RKO (cell line): ENCODE data around the gene TCIRG1.

Experiments used
- DNase-seq: peaks from one replicate; pipeline ENCODE4 v3.0.0-alpha.2; 2016; ENCODE audit warnings: low spot score

TCIRG1 gene

GRCh38 chr11:68017980-68018729 is 20.7 kb upstream of the TCIRG1 start:
- no peak for DNase-seq

DNA sequence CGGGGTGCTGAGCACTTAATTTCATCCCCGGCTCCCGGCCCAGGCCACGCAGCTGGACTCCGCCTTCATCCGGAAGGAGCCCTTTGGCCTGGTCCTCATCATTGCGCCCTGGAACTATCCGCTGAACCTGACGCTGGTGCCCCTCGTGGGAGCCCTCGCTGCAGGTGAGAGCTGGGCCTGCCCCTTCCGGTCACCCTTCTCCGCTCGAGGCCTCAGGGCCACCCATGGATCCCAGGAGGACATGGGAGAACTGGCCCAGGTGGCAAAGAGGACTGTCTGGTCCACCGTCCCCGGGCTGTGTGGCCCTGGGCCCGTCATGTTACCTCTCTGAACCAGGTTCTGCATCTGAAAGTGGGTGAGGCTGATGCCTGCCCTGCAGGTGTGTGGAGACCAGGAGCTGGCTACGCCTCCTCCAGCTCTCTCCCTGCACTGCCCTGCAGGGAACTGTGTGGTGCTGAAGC is 20.1 kb upstream of the TCIRG1 start:
- no peak for DNase-seq

DNA sequence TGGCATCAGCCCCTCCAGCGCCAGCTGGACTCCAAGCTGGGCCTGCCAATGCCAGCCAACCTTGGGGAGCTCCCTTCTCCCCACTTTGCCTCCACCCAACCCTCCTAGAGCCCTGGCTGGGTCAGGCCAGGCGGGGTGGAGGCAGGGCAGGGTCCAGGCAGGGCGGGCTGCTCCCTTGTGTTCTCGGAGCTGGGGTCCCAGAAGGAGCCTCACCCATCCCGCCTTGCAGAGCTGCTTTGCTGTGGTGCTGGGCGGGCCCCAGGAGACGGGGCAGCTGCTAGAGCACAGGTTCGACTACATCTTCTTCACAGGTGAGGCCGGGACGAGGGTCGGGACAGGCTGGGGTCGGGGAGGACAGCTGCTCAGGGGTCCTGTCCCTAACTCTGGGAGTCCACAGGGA is 19.3 kb upstream of the TCIRG1 start:
- no peak for DNase-seq

DNA sequence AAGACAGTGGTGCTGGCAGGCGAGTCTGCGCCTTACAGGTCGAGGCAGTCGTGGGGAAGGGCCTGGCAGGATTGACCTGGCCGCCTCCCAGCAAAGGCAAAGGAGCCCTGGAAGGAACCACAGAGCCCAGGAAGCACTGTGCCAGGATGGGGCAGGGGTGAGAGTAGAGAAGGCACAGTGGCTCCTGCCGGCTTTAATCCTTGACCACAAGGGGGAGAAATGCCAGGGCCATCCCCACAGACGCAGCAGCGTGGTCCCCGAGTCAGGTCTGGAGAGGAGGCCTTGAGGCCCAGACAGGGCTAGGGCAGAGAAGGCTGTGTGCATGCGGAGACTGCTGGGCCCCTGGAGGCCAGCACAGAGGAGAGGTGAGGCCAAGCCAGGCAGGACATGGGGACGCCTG is 18.2 kb upstream of the TCIRG1 start:
- DNase-seq, result peak; percentile 64

DNA sequence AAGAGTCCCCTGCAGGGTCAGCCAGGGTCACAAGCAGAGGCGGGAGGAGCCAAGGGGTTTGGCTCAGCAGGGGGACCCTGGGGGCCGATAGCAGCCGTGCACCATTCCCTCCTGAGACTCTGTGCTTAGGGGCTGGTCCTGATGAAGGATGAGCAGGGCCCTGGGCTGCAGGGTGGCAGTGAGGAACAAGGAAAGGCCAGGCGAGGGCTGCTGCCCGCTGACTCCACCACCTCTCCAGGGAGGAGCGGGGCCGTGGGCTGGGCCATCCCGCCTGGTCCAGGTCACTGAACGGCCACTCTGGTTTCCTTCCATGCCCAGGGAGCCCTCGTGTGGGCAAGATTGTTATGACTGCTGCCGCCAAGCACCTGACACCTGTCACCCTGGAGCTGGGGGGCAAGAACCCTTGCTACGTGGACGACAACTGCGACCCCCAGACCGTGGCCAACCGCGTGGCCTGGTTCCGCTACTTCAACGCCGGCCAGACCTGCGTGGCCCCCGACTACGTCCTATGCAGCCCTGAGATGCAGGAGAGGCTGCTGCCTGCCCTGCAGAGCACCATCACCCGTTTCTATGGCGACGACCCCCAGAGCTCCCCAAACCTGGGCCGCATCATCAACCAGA is 17.5 kb upstream of the TCIRG1 start:
- DNase-seq, result no peak

GRCh38 chr11:68022531-68022930 is 16.3 kb upstream of the TCIRG1 start:
- DNase-seq, result no peak

- DNase-seq, result no peak
These were observed 14.3 kb upstream of the TCIRG1 start for GRCh38 chr11:68024508-68024907.

GRCh38 chr11:68025047-68025446 is 13.8 kb upstream of the TCIRG1 start:
- no peak for DNase-seq

GRCh38 chr11:68026391-68027105 is 12.3 kb upstream of the TCIRG1 start:
- no peak for DNase-seq

GRCh38 chr11:68027667-68028066 is 11.2 kb upstream of the TCIRG1 start:
- DNase-seq, result no peak

DNA sequence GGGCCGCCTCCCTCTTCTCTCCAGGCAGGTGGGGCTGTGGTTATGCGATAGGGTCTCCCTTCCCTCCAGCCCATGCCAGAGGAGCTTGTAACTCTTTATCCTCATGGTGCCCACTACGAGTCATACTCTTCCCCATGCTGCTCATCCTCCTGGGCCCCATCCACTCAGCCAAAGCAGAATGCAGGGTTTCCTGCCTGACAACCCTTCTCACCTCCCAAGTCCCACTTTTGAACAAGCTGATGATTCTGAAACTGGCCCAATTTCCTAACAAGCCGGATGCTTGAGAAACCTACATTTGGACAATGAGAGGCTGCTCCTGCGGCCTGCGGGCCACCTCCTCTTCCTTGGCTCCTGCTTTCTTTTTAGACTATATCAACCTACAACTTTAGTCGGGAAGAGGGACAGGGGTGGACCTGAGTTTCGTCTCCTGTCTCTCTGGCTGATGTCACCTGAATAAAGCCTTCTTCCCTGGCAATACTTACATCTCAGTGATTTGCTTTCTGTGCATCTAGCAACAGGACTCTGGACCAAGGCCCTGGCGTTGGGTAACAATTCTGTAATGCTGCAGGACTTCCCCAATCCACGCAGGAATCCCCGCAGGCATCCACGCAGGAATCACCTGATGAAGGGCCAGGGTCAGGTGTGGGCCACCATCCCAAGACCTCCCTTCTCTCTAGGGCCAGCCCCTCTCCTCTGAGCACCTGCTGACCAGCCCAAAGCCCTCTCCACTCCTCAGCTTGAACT is 9.9 kb upstream of the TCIRG1 start:
- DNase-seq, result peak; percentile 40

- DNase-seq, result peak; percentile 99
These were observed 8.3 kb upstream of the TCIRG1 start, which contains the start of gene NDUFS8 for GRCh38 chr11:68030318-68031143. Gene NDUFS8 (plus strand): TSS chr11:68030681. CDS start chr11:68032152, 1,471 bp downstream.

DNA sequence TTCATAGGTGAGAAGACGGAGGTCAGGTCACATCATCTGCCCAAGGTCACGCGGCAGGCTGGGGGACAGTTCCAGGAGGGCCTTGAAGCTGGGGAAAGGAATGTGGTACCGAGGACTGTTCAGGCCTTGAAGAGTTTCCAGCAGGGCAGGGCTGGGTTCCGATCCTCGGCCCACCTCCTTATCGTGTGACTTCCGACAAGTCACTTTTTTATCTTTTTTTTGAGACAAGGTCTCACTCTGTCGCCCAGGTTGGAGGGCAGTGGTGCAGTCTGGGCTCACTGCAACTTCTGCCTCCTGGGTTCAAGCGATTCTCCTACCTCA is 7.7 kb upstream of the TCIRG1 start:
- no peak for DNase-seq

GRCh38 chr11:68032003-68032402 is 6.8 kb upstream of the TCIRG1 start:
- DNase-seq, result no peak

GRCh38 chr11:68032997-68033707 is 5.7 kb upstream of the TCIRG1 start:
- DNase-seq, result no peak

- DNase-seq, result no peak
These were observed 5.1 kb upstream of the TCIRG1 start for GRCh38 chr11:68033708-68034045.

DNA sequence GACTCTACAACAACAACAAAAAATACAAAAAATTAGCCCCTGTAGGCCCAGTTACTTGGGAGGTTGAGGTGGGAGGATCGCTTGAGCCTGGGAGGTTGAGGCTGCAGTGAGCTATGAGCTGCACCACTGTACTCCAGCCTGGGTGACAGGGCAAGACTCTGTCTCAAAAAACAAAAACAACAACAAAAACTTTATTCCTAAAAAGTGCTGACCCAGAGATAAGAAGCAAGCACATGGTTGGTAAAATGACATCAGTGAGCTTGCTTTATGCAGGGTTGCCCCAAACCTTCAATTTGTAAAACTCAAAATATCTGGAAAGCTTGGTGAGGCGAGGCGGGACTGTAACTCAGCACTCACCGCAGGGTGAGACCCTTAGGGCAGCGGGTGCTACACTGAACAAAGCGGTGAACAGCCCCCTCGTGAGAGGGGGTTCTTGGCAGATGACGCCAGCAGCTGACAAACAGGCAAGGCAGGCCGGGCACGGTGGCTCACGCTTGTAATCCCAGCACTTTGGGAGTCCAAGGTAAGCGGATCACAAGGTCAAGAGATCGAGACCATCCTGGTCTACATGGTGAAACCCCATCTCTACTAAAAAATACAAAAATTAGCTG is 3.5 kb upstream of the TCIRG1 start:
- DNase-seq, result no peak

DNA sequence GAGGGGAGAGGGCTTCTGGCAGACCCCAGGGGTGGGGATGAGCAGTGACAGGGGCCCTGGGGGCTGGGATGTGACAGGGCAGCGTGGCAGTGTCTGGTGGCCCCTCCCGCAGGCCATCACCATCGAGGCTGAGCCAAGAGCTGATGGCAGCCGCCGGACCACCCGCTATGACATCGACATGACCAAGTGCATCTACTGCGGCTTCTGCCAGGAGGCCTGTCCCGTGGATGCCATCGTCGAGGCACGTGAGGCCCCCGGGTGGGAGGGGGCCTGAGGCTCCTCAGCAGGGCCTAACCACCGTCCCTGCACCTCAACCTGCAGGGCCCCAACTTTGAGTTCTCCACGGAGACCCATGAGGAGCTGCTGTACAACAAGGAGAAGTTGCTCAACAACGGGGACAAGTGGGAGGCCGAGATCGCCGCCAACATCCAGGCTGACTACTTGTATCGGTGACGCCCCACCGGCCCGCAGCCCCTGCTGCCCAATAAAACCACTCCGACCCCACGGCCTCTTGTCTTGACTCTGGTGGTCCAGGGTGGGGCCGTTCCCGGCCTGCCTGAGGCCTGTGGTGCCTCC is 2.6 kb upstream of the TCIRG1 start:
- DNase-seq, result no peak

GRCh38 chr11:68036717-68037239 is 2.0 kb upstream of the TCIRG1 start:
- no peak for DNase-seq
